Dendritic cell treated with granulocyte-macrophage colony-stimulating factor and Interleukin-4, amounts not matched to agents 40 ng/mL and 50 ng/mL, for 4 days (primary cell): ENCODE data around the gene CLTCL1.
"Not testable (repeated sequence)": the region's sequence is repeated elsewhere in the genome, so short reads cannot be mapped to it uniquely, and the experiment has no call there.

Experiments
- H3K27ac Mint-ChIP-seq: one replicate; pipeline ENCODE4 v1.8.0; 2022; ENCODE audit warnings: mild to moderate bottlenecking, mixed read lengths
- H3K27me3 Mint-ChIP-seq: one replicate; pipeline ENCODE4 v1.8.0; 2022; ENCODE audit warnings: mild to moderate bottlenecking, mixed read lengths
- H3K36me3 Mint-ChIP-seq: one replicate; pipeline ENCODE4 v1.8.0; 2022; ENCODE audit warnings: low read depth, mixed read lengths
- H3K4me1 Mint-ChIP-seq: one replicate; pipeline ENCODE4 v1.8.0; 2022; ENCODE audit warnings: low read depth, mixed read lengths
- H3K4me3 Mint-ChIP-seq: one replicate; pipeline ENCODE4 v1.8.0; 2022; ENCODE audit warnings: mild to moderate bottlenecking, moderate library complexity, mixed read lengths
- H3K9me3 Mint-ChIP-seq: one replicate; pipeline ENCODE4 v1.8.0; 2022; ENCODE audit warnings: mixed read lengths
- intact Hi-C: fragments of 100-400 bp; cut with micrococcal nuclease; formaldehyde crosslinking; loops from one replicate; pipeline ENCODE4 v1.15.0; 2022

CLTCL1 gene

DNA sequence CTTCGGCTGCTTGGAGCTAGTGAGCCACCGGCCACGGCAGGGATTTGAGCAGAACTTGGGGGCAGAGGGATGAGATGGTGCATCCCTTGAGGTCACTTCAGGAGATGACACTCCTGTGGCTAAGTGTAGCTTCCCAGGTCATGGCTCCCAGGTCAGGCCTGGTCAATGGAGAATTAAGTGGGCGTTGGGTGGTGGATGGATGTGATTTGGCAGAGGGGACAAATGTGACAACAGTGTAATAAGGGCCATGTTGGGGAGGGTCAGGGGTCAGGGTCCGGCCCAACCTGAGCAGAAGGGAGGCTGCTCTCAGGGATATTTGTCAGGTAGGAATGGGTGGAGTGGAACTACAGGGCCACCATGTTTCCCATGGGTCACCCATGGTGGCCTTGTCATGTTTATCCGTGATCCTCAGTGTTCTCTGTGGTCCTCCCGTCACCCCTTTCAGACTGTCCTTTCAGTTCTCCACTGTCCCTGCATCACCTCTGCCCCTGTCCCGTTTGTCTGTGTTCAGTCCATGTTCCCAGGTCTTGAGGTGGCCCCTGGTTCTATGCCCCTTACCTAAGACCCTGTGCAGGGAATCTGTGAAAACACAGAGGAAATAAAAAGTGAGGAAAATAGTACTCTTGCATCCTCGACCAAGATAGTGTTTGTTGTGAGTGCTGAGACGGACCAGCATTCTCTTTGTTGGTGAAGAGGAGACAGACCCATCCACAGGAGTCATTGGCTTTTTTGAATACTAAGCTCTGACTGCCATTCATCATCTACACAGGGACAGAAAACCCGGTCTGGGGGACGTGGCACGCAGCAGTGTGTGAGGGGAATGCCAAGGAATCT is 119.1 kb downstream of the CLTCL1 start:
- Mint-ChIP-seq H3K9me3 (no peaks in the 10 kb centered on the region), H3K36me3 (peaks cover 37% of the 10 kb centered on the region), H3K27me3 (peaks cover 35% of the 10 kb centered on the region), H3K4me3 (peak overlapping the region; percentile 98), H3K27ac (peak overlapping the region; percentile 93), H3K4me1 (peaks cover 81% of the 10 kb centered on the region)
- intact Hi-C loops = no loop called here

DNA sequence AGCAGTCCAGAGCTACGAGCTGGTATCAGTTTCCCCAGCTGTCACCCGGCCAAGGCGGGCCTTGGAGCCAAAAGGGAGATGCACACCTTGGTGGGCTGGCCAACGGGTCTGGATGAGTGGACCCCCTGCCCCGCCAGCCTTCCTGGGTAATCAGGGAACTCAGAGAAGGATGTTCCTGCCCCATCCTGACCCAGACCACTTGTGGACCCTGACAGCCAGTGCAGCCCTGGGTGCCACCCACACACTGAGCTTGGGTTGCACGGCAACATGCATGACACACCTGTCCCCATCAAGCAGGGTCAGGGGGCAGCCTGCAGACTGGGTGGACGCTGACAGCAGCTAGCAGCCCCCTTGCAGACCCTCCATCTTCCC is 121.6 kb downstream of the CLTCL1 start:
- peaks cover 57% of the 10 kb centered on the region for H3K4me1 Mint-ChIP-seq
- H3K9me3 Mint-ChIP-seq = no peaks in the 10 kb centered on the region
- H3K4me3 Mint-ChIP-seq = no peak overlapping the region
- peaks cover 15% of the 10 kb centered on the region for H3K36me3 Mint-ChIP-seq
- no peak overlapping the region for H3K27ac Mint-ChIP-seq
- intact Hi-C loops = no loop called here
- H3K27me3 Mint-ChIP-seq = peaks cover 52% of the 10 kb centered on the region

DNA sequence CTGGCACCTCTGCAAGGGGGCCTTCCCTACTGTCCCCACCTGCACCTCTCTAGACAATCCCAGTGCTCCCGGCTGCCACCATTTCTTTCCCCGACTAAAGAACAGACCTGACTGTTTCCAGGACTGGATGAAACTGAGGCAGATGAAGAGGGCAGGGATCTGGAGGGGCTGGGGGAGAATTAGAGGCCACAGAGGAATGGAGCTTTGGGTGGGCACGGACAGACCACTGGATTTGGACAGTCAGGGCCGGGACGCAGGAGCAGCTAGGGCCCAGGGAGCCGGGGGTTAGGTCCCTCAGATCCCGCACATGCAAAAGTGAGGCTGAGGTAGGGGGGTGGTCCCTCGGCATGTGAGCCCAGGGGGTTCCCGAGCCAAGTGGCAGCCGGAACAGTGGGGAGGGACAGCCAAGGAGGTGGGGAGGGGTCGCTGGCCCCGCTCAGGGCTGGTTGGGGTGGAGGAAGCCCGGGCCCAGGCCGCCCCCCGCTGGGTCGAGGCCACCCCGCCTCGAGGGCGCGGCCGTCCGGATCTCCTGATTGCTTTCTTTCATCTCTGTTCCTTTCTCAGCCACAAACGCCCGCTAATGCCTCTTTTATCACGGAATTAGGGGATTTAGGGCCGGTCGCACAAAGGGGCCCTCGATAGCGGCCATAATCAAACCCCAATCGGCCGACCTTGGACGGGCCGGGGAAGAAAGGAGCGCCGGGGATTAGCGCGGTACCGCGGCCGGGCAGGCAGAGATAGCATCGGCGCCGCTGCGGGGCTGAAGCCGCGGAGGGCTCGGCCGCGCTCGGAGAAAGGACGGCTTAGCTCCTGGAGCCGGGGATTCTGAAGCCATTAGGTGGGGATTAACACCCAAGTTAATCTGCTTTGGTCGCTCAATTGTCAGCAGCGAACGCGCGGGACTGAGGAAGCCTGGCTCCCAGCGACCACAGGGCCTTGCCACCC is 122.2 kb downstream of the CLTCL1 start:
- Mint-ChIP-seq H3K4me1 (peaks cover 51% of the 10 kb centered on the region), H3K27me3 (peaks cover 56% of the 10 kb centered on the region), H3K27ac (no peak overlapping the region), H3K9me3 (no peaks in the 10 kb centered on the region), H3K36me3 (peaks cover 15% of the 10 kb centered on the region), H3K4me3 (no peak overlapping the region)
- intact Hi-C loops = no loop called here

DNA sequence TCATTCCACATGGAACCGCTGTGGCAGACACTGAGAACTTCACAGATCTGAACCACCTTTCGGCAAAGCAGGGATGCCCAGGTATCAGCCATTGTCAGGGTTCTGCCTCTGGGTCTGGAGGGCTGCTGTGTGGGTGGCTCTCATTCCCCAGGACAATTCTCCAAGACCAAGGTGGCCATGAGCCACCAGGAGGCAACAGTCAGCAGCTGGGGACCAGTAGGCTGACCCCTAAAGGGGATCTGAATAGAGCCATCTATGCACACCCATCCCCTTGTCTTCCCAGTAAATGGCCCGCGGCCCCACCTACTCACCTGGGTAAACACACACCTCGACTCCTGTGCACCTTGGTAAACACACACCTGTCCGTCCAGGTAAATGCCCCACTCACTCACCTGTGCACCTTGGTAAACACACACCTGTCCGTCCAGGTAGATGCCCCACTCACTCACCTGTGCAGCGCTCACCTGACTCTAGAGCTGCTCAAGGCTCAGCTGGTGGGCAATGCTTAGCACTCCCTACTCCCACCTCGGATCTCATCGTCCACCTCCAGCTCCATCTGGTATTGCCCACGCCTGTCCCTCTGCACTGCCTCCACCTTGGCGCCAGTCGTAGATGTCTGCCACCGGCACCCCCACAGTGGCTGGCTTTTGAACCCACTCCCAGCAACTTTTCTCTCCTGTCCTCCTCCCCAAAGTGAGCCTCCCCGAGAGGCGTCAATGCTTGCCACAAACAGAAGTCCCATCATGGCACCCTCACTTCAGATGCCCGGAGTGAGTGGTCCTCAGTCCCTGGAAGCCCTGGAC is 123.2 kb downstream of the CLTCL1 start:
- H3K27ac Mint-ChIP-seq = no peak overlapping the region
- H3K36me3 Mint-ChIP-seq = peaks cover 15% of the 10 kb centered on the region
- no peak overlapping the region for H3K4me3 Mint-ChIP-seq
- H3K4me1 Mint-ChIP-seq = peaks cover 41% of the 10 kb centered on the region
- no peaks in the 10 kb centered on the region for H3K9me3 Mint-ChIP-seq
- intact Hi-C loops = no loop called here
- peaks cover 56% of the 10 kb centered on the region for H3K27me3 Mint-ChIP-seq

DNA sequence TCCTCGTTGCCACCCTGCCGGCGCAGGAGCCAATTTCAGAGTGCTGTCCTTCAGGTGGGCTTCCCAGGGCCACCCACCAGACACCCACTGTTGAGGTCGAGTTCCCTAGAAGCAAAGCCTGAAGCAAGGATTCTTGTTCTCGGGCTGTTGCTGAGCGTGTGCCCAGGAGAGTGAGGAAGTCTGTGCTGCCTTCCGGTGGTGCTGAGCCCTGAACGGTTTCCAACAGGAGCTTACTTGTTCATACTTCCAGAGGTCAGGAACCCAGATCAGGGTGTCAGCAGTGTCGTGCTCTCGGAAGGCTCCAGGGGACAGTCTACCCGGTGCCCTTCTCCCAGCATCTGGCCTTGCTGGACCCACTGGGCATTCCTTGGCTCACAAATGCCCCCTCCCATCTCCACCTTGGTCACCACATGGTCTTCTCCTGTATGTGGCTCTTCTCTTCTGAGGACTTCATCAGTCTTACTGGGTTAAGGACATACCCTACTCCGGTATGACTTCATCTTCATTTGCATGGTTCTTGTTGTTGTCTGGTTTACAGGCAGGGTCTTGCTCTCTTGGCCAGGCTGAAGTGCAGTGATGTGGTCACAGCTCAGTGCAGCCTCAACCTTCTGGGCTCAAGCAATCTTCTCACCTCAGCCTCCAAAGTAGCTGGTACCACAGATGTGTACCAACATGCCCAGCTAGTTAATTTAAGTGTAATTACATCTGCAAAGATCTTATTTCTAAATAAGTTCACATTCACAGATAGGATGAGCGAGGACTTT is 124.2 kb downstream of the CLTCL1 start:
- Mint-ChIP-seq H3K36me3 (peaks cover 15% of the 10 kb centered on the region), H3K4me3 (no peak overlapping the region), H3K27me3 (peaks cover 56% of the 10 kb centered on the region), H3K27ac (no peak overlapping the region), H3K4me1 (peaks cover 31% of the 10 kb centered on the region), H3K9me3 (no peaks in the 10 kb centered on the region)
- intact Hi-C loops = no loop called here

DNA sequence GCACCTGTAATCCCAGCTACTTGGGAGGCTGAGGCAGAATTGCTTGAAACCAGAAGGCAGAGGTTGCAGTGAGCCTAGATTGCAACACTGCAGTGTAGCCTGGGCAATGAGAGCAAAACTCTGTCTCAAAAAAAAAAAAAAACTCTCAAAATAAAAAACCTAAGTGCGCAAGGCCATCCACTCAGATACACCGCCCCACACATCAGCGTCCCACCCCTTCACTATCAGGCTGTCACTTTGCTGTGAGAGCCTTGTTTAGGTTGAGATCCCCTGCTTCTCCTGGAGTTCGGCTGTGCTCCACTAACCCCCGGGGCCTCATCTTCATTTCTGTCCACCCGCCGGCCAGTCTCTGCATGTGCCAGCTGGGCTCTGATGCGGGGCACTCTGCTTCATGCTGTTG is 125.1 kb downstream of the CLTCL1 start:
- Mint-ChIP-seq H3K27me3 (peaks cover 56% of the 10 kb centered on the region), H3K4me1 (peaks cover 27% of the 10 kb centered on the region), H3K27ac (no peak overlapping the region), H3K9me3 (no peaks in the 10 kb centered on the region), H3K36me3 (peaks cover 8% of the 10 kb centered on the region), H3K4me3 (no peak overlapping the region)
- intact Hi-C loops = no loop called here

DNA sequence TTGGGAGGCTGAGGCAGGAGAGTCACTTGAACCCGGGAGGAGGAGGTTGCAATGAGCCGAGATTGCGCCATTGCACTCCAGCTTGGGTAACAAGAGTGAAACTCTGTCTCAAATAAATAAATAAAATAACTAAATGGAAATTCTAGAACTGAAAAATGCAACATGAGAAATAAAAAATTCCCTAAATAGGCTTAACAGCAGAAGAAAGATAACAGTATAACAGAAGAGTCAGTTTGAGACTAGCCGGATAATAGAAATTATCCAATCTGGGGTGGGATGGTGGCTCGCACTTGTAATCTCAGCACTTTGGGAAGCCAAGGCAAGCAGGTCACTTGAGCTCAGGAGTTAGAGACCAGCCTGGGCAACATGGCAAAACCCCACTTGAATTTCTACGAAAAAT is 127.1 kb downstream of the CLTCL1 start:
- H3K4me1 Mint-ChIP-seq = peaks cover 15% of the 10 kb centered on the region
- H3K27ac Mint-ChIP-seq = no peak overlapping the region
- no peaks in the 10 kb centered on the region for H3K36me3 Mint-ChIP-seq
- H3K4me3 Mint-ChIP-seq = no peak overlapping the region
- peaks cover 41% of the 10 kb centered on the region for H3K27me3 Mint-ChIP-seq
- H3K9me3 Mint-ChIP-seq = no peaks in the 10 kb centered on the region
- intact Hi-C loops = no loop called here

DNA sequence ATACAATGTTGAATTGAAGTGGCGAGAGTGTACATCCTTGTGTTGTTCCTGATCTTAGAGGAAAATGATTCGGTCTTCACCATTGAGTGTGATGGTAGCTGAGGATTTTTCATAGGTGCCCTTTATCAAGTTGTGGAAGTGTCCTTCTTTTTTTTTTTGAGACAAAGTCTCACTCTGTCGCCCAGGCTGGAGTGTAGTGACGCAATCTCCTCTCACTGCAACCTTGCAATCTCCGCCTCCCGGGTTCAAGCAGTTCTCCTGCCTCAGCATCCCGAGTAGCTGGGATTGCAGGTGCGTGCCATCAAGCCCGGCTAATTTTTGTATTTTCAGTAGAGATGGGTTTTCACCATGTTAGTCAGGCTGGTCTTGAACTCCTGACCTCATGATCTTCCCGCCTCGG is 132.9 kb downstream of the CLTCL1 start:
- H3K4me3 Mint-ChIP-seq = not testable (repeated sequence)
- H3K27me3 Mint-ChIP-seq = peaks cover 12% of the 10 kb centered on the region

DNA sequence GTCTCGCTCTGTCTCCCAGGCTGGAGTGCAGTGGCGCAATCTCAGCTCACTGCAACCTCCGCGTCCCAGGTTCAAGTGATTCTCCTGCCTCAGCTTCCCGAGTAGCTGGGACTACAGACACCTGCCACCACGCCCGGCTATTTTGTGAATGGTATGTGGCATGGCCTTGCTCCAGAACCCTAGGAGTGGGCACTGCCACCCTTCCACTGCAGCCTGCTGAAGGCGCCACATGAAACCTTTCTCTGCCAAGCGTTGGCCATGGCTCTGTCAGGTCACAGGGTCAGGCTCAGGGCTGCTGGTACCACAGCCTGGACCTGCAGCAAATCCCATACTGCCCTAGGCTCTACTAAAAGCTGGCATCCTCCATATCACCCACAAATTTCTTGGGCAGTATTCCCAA is 135.4 kb downstream of the CLTCL1 start:
- intact Hi-C loops, H3K27ac Mint-ChIP-seq, H3K36me3 Mint-ChIP-seq, H3K9me3 Mint-ChIP-seq, H3K4me3 Mint-ChIP-seq: not testable (repeated sequence)
- H3K4me1 Mint-ChIP-seq = peaks cover 15% of the 10 kb centered on the region
- peaks cover 37% of the 10 kb centered on the region for H3K27me3 Mint-ChIP-seq

More for the DNA sequence above, 132.9 kb downstream of the CLTCL1 start:
- H3K36me3 Mint-ChIP-seq, H3K9me3 Mint-ChIP-seq, H3K27ac Mint-ChIP-seq, intact Hi-C loops: not testable (repeated sequence)
- peaks cover 15% of the 10 kb centered on the region for H3K4me1 Mint-ChIP-seq

DNA sequence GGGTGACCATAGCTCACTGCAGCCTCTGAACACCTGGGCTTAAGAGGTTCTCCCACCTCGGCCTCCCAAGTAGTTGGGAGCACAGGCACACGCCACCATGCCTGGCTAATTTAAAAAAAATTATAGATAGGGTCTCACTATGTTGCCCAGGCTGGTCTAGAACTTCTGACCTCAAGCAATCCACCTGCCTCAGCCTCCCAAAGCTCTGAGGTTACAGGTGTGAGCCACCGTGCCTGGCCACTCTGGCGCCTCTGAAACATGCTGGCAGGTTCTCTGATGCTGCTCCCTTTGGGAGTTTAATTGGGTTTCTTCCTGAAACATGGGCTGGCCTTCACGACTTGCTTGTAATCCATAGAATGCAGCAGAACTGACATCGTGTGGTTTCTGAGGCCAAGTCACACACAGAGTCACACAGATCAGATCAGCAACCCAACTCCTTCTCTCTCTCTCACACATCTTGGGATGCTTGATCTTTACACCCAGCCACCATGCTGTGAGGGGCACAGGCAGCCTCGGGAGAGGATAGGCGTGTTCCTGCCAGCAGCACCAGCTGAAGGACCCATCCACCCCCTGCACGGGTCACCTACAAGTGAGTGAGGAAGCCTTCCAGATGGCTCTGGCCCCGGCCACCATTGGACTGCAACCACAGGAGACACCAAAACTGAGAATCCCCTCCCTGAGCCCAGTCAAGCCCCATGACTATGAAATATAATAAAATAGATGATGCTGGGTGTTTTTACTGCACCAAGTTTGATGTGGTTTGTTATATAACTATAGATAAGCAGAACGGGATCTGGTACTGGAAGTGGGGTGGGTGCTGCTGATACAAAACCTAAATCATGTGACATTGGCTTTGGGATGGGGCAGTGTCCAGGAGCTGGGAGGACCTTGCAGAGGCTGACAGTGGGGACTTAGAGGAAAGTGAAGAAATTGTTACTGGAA is 138.3 kb downstream of the CLTCL1 start:
- H3K4me3 Mint-ChIP-seq = no peak overlapping the region
- peaks cover 58% of the 10 kb centered on the region for H3K27me3 Mint-ChIP-seq

DNA sequence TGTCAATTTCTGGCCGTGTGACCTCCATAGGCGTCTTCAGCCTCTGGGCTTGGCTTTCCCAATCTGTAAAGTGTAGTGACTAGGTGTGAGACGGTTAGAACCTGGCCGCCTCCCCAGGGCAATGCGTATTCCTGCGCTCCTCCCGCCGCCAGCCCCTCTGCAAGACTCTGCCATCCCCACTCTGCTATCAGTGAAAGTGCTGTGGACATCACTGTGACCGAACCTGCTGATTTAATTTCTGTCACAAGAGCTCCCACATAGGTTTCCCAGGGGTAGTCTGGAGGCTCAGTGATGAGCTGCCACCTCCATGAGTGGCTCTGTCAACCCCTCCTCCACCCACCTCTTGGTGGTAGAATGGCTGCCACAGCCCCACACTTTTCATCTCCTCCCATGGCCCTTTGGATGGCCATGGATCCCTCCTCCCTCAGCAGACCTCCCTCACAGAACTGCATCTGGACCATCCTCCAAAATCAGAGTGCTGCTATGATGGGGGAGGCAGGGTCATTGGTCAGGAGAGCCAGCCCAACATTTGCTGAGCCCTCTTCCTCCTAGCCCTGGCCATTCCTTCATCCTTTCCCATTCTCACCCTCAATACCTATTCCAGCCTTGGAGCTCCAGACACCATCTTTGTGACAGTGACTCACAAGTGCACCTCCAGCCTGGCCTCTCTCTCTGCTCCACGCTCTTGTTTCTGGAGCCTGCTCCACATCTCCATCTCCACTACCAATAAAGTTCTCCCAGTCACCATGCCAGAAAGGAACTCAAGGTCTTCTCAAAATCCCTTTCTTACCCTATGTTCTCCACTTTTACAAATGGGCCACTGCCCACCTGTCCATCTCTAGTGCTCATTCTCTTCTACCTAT is 140.0 kb downstream of the CLTCL1 start:
- Mint-ChIP-seq H3K9me3 (no peaks in the 10 kb centered on the region), H3K4me1 (peaks cover 4% of the 10 kb centered on the region), H3K27ac (no peak overlapping the region), H3K4me3 (no peak overlapping the region), H3K36me3 (no peaks in the 10 kb centered on the region), H3K27me3 (peaks cover 74% of the 10 kb centered on the region)
- intact Hi-C loops = no loop called here

More for the DNA sequence above, 138.3 kb downstream of the CLTCL1 start:
- no peak overlapping the region for H3K27ac Mint-ChIP-seq
- no peaks in the 10 kb centered on the region for H3K36me3 Mint-ChIP-seq
- peaks cover 4% of the 10 kb centered on the region for H3K4me1 Mint-ChIP-seq
- no peaks in the 10 kb centered on the region for H3K9me3 Mint-ChIP-seq
- intact Hi-C loops = no loop called here
